GM20431 (cell line): ENCODE results near the gene PRND.

Experiments used
- in situ Hi-C: fragments of 300-500 bp; cut with MseI, MboI; formaldehyde crosslinking; loops from one replicate; pipeline ENCODE4 v1.15.0; 2020; ENCODE audit warnings: low sequenced_read_pairs; ENCODE audit not compliant: unreplicated experiment

PRND gene

GRCh38 chr20:4721719-4722118 is at the start of gene PRND:
Gene PRND, plus strand, starts transcription at chr20:4721909. Its CDS starts 2,643 bp downstream, at chr20:4724552.
- in situ Hi-C loops: no loop called here

GRCh38 chr20:4672948-4673347 is 48.8 kb upstream of the PRND start:
- in situ Hi-C loops: no loop called here

- in situ Hi-C loops: no loop called here
Observed at GRCh38 chr20:4673371-4674001, 48.2 kb upstream of the PRND start.

GRCh38 chr20:4674672-4675071 is 47.0 kb upstream of the PRND start:
- in situ Hi-C loops: no loop called here

DNA sequence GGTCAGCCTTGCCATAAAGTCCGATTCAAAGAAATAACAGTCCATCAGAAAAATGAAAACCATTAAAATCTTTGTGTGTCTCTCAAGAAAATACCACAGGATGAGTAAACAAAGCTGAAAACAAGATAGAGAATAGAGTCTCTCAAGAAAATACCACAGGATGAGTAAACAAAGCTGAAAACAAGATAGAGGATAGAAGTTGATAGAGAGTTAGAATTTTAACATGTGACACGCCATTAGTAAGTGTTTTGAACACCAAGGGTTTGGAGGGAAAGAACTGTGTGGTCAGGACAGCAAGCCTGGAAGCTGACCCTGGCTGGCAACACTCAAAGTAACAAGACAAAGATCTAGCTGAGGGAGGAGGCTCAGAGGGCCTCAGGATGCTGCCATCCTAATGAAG is 43.9 kb upstream of the PRND start:
- in situ Hi-C loops: no loop called here

- in situ Hi-C loops: no loop called here
Observed at GRCh38 chr20:4681401-4681800, 40.3 kb upstream of the PRND start.

DNA sequence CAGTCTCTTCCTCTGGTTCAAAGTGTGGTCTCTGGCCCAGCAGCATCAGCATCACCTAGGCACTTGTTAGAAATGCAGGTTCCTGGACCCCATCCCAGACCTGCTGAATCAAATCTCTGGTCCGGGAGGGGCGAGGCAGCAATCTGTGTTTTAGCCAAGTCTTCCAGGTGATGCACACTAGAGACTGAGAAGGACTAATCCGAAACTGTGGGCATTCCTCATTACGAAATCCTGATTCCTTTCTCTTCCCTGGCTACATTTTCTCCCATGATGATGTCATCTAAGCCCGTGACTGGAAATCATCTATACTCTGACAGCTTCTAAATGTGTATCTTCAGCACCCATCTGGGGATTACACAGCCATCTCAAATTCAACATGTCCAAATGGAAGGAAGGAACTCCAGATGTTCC is 39.7 kb upstream of the PRND start:
- in situ Hi-C loops: no loop called here

- in situ Hi-C loops: no loop called here
Observed at GRCh38 chr20:4682682-4683081, 39.0 kb upstream of the PRND start.

DNA sequence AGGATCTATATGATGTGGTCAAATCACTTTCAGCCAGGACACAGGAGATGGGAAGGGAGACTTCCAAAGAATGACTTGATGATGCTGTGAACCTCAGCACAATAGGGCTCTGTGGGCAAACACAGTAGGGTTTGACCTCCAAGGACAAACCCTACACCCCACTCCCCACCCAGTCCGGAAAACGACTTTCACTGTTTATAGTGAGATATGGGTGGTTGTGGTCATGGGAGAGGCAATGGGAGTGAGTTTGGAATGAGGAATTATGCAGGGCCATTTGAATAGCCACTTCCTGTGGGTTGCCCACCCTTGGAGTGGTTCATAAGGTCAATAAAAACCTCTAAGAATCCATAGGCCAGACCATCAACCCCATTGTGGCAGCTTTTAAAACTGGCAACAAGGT is 38.4 kb upstream of the PRND start:
- in situ Hi-C loops: no loop called here

- in situ Hi-C loops: no loop called here
Observed at GRCh38 chr20:4684837-4685413, 36.8 kb upstream of the PRND start.

DNA sequence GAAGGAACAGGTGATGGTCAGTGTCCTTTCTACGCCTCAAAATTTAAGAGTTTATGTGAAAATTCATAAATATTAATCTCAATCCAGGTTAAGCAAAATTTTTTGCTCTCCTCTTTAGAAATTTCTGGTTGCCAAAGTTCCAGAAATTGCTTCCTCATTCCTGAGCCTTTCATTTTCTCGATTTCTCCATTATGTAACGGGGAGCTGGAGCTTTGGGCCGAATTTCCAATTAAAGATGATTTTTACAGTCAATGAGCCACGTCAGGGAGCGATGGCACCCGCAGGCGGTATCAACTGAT is 35.8 kb upstream of the PRND start:
- in situ Hi-C loops: no loop called here

DNA sequence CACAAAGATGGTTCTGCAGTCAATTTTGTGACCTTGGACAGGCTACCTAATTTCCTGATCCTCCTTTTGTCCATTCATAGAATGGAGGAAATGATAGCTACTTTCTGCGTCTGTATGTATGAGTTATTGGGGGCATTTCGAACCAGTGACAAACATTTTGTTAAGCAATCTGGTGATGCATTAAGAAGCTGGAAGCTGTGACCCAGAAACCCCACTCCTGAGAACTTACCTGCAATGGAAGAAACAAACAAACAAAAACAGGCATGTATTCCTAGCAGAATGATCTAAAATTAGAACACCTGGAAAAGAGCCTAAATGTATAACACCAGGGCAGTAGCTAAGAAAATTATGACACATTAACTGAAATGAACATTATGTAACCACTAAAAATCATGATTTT is 33.4 kb upstream of the PRND start:
- in situ Hi-C loops: no loop called here

DNA sequence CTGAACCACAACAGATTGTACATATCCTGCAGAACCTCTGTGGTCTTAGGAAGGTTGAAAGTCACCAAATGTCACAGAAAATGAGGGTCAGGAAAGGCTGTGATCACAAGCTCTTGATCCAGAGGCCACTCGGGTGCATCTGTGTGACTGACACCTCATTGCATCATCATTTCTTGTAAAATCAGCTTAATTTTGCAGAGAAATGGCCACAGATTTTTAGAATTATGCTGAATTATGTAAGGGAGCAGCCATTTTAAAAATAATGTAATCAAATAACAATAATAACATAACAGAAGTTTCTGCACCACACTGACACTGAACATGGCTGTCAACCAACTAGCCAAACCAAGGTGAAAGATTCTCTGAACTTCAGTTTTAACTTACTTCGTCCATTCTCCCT is 32.5 kb upstream of the PRND start:
- in situ Hi-C loops: no loop called here

- in situ Hi-C loops: no loop called here
Observed at GRCh38 chr20:4691753-4692152, 30.0 kb upstream of the PRND start.

DNA sequence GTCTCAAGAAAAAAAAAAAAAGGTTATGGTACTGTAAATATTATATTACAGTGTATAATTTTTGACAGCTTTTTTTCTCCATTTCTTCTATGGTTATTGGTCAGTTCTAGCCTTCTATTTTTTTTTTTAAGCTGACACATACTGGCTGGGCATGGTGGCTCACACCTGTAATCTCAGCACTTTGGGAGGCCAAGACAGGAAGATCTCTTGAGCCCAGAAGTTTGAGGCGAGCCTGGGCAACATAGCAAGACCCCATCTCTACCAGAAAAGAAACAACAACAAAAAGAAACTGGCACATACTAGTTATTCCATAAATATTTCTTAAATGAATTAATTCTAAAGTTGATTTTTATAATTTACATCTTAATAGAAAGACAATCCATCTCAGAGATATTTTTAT is 27.6 kb upstream of the PRND start:
- in situ Hi-C loops: no loop called here

GRCh38 chr20:4697189-4697830 is 24.4 kb upstream of the PRND start:
- in situ Hi-C loops: no loop called here

GRCh38 chr20:4697831-4698221 is 23.9 kb upstream of the PRND start:
- in situ Hi-C loops: no loop called here

GRCh38 chr20:4699216-4699615 is 22.5 kb upstream of the PRND start:
- in situ Hi-C loops: no loop called here

- in situ Hi-C loops: no loop called here
Observed at GRCh38 chr20:4699957-4700356, 21.8 kb upstream of the PRND start.

GRCh38 chr20:4702562-4703280 is 19.0 kb upstream of the PRND start:
- in situ Hi-C loops: no loop called here

DNA sequence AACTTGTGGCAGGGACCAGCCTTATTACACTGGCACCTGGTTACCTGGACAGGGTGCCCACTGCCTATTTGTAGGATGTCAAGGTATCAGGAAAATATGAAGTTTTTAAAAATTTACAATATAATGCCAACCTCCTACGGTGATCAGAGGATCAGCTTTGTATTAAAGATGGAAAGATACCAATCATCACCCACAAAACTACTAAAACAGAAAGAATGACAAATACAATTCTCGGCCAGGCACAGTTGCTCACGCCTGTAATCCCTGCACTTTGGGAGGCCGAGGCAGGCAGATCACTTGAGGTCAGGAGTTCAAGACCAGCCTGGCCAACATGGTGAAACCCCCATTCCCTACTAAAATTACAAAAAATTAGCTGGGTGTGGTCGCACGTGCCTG is 18.4 kb upstream of the PRND start:
- in situ Hi-C loops: no loop called here
